Measurements from ENCODE around the gene PRKAR1A.

DNA sequence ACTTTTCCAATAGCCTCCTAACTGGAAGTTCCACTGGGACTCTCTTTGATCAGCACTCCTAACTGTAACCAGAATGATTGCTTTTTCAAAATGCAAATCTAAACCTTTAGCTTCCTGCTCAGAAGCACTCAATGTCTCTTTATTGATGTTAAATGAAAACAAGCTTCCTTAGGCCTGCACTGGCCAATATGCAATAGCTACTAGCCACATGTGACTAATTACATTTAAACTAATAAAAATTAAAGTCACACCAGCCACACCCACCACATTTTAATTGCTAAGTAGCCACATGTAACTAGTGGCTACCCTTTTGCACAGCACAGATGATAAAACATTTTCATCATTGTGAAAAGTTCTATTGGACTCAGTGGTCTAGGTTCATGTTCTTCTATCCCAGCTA is 57.1 kb downstream of the PRKAR1A start:
- no peak for TF ChIP-seq SP7 (tag by site-specific recombination; IDR thresholded peaks at IDR 0.05)
- TF ChIP-seq, protein P1, sequence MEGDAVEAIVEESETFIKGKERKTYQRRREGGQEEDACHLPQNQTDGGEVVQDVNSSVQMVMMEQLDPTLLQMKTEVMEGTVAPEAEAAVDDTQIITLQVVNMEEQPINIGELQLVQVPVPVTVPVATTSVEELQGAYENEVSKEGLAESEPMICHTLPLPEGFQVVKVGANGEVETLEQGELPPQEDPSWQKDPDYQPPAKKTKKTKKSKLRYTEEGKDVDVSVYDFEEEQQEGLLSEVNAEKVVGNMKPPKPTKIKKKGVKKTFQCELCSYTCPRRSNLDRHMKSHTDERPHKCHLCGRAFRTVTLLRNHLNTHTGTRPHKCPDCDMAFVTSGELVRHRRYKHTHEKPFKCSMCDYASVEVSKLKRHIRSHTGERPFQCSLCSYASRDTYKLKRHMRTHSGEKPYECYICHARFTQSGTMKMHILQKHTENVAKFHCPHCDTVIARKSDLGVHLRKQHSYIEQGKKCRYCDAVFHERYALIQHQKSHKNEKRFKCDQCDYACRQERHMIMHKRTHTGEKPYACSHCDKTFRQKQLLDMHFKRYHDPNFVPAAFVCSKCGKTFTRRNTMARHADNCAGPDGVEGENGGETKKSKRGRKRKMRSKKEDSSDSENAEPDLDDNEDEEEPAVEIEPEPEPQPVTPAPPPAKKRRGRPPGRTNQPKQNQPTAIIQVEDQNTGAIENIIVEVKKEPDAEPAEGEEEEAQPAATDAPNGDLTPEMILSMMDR (tag by site-specific recombination; IDR thresholded peaks at IDR 0.05) = no peak

Data from HEK293 (cell line).